Neural progenitor cell (in vitro differentiated cells): ENCODE data around the gene PLXNB2.

Experiments
- CTCF ChIP-seq: fragments of 200-600 bp; sonication (generic); IDR thresholded peaks from 2 replicates; pipeline ENCODE4 v1.5.1; 2017; ENCODE audit warnings: antibody characterized with exemption, mild to moderate bottlenecking
- EZH2 ChIP-seq: fragments of 200-600 bp; sonication (generic); IDR thresholded peaks from 2 replicates; pipeline ENCODE4 v1.6.1; 2017; ENCODE audit warnings: antibody characterized with exemption, mild to moderate bottlenecking, moderate library complexity

DNA sequence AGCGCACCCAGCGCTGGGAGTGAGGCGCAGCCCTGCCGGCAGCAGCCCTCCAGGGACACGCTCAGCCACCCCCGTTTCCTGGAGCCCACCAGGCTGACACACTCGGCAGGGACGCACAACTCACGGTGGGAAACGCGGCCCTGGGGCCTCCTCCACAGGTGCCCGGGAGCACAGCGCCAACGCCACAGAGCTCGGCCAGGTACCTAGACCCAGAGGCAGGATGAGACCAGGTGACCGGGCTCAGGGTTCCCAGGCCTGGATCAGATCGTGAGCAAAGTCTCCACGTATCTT, 80.6 kb downstream of the PLXNB2 start:
- TF ChIP-seq CTCF (no peak), EZH2 (no peak)
